HG03460 (cell line): Measurements from ENCODE around the gene ELMO3.

Experiments
- ATAC-seq: cut with Tn5 transposase; IDR thresholded peaks from one replicate; pipeline ENCODE4 v1.9.1; 2021; ENCODE audit not compliant: unreplicated experiment

Gene ELMO3

DNA sequence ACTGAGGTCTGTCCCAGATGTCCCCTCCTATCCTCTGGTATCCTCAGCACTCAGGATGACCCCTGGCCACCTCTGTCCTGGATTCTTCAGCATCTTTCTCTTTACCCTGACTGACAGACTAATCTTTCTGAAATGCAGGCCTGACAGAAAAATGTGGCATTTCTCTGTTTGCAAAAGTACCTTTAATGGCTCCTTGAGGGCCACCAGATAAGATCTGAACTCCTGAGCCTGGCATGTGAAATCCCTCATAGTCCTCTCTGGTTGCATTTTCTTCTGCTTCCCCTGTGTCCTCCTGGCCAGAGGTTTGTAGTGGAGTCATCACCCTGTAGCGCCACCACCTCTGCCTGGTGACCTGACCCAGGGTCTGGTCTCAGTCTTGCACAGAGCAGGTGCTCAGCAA, 2.0 kb upstream of the ELMO3 start:
- ATAC-seq = no peak

DNA sequence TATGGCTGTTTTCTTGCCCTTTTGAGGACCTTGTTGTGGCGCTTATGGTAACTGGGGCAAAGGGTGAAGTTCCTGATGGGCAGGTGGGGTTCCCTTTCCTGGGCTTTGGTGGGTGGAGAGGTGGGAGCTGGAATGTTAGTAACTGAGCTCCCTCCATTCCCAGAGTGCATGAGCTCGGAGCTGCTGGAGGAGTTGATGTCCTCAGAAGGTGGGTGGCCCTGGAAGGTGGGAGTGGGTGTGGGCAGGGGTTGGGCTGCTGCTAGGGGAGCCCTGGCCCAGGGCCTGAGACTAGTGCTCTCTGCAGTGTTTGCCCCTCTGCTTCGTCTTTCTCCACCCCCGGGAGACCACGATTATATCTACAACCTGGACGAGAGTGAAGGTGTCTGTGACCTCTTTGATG, 1.2 kb upstream of the ELMO3 start:
- ATAC-seq = no peak

DNA sequence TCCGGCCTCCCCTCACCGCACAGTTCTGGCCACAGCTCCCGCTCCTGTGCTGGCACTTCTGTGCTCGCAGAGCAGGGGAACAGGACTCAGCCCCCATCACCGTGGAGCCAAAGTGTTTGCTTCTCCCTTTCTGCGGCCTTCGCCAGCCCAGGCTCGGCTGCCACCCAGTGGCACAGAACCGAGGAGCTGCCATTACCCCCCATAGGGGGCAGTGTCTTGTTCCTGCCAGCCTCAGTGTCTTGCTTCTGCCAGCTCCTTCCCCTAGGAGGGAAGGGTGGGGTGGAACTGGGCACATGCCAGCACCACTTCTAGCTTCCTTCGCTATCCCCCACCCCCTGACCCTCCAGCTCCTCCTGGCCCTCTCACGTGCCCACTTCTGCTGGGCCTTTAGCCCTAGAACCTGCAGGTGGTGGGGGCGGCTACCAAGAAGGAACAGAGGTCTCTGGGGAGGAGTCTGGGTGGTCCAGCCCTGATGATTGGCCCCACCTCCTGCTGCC, 645 bp upstream of the ELMO3 start:
- ATAC-seq = no peak

- no peak for ATAC-seq
Measured at GRCh38 chr16:67199808-67200198, 872 bp downstream of the ELMO3 start.

- no peak for ATAC-seq
Measured at GRCh38 chr16:67200491-67200890, 1.6 kb downstream of the ELMO3 start.

- ATAC-seq = no peak
Measured at GRCh38 chr16:67201411-67202345, 2.7 kb downstream of the ELMO3 start.

DNA sequence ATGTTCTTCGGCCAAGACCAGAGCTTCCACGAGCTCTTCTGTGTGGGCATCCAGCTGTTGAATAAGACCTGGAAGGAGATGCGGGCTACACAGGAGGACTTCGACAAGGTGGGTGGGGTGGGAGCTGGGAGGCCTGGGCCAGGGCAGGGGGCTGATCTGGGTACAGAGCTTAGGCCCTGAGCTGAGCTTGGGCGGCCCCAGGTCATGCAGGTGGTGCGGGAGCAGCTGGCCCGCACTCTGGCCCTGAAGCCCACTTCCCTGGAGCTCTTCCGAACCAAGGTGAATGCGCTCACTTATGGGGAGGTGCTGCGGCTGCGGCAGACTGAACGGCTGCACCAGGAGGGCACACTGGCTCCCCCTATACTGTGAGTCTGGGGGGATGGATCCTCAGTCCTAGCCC, 3.5 kb downstream of the ELMO3 start:
- no peak for ATAC-seq

DNA sequence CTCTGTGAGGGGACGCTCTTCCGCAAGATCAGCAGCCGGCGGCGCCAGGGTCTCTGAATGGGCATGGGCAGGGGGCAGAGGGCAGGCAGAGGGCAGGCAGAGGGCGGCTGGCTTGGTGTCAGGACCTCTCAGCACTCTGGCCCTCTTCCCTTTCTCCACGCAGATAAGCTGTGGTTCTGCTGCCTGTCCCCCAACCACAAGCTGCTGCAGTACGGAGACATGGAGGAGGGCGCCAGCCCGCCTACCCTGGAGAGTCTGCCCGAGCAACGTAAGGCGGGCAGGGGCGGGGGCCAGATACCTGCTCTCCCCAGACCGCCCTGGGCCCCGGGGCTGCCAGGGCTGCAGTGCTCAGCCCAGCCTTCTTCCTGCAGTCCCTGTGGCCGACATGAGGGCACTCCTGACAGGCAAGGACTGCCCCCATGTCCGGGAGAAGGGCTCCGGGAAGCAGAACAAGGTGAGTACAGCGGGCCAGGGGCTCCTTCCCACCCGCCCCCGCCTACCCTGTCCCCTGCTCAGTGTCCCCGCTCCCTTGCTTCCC, 4.1 kb downstream of the ELMO3 start:
- no peak for ATAC-seq

- ATAC-seq = no peak
Measured at GRCh38 chr16:67204076-67204475, 5.1 kb downstream of the ELMO3 start.

DNA sequence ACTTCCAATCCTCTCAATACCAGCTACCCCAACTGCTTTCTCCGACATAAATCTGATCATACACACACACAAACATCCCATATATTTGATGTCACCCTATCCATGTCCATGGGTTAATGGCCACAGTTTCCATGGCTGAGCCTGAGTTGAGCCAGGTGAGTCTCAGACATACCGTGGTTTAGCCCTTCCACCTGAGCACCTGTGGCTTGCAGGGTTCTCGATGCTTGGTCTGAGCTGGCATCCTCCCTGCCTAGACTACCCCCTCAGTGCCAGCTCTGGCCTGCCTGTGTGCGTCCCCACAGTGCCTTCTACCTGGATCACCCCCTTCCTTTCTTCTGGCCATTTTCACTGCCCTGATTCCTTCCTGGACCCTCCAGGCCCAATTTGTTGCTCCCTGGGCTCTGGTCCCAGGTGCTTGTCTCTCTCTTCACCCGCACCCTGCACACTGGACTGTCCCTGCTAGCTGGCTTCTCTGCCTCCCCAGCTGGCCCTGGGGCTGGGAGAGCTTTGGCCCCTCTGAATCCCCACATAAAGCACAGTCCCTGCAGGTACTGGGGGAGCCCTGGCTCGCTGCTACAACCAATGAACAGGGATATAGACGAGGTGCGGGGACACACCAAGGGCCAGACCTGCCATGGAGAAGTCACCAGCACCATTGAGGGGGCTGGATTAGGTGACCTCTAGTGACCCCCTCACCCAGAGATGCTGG, 7.4 kb downstream of the ELMO3 start:
- no peak for ATAC-seq

DNA sequence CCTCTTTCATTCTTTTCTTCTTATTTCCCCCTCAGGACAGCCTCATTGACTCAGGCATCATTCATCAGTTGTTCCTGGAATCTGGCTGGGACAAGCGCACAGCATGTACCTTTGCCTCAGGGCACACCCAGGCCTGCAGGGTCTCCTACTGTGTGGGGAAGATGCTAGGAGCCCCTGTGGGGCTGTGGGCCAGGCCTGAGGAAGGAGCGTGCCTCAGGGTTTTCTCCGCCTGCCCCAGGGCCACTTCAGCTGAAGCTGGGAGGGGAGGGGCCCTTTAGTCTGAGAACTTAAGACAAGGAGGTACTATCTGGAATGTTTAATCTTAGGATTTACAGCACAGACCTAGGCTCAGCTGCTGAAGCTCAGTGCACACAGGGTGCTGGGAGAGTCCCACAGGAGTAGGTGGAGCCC, 7.9 kb downstream of the ELMO3 start:
- no peak for ATAC-seq

DNA sequence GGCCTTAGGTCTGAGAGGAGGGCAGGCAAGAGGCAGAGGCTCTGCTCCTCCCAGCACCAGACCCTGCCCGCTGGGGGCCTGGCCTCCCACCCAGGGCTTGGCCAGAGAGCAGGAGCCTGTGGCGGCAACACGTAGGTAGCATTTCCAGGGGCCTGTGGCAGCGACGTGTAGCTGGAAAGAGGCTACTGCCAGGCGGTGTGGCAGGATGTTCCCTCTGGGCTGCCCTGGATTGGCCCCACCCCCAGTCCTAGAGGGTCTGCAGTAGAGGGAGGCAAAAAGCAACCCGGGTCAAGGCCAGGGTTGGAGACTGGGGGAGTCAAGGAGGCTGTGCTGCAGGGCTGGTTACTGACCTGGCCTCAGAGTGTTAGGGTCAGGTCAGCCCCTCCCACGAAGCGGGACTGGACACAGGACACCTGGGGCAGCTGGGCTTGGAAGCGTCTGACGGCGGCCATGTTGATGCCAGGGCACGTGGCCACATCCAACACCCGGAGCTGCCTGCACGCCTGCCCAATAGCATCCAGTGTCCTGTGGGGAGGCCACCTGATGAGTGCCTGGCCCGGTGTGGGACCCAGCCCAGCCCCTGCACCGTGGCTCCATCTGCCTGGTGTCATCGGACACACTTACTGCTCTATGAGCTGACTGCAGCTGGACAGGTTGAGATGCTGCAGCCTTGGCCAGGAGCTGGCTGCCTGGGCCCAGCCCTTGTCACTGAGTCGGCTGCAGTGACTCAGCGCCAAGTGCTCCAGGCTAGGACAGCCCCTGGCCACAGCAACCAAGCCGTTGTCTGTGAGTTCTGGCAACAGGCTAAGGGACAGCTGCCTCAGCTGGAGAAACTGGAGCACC, 8.5 kb downstream of the ELMO3 start:
- no peak for ATAC-seq

- ATAC-seq = no peak
Measured at GRCh38 chr16:67208154-67208896, 9.4 kb downstream of the ELMO3 start.

GRCh38 chr16:67209565-67209964, 10.6 kb downstream of the ELMO3 start:
- no peak for ATAC-seq

GRCh38 chr16:67210069-67210937, 11.4 kb downstream of the ELMO3 start:
- no peak for ATAC-seq

DNA sequence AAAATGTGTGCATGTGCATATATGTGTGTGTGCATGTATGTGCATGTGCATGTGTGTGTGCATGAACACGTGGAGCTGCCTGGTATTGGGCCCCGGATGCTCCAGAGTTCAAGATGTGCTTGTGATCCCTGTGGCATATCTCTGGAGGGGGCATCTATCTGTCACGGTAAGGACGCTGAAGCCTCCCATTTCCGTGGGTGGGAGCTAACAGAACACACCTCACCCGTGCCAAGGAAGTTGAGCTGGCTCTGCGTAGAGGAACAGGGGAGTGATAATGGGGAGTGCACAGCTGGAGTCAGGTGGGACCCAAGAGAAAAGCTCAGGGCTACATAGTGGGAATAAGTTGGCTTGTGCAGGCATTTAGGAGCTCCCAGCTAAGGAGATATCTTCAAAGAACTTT, 12.7 kb downstream of the ELMO3 start:
- no peak for ATAC-seq

- no peak for ATAC-seq
Measured at GRCh38 chr16:67212766-67213165, 13.8 kb downstream of the ELMO3 start.

- ATAC-seq = no peak
Measured at GRCh38 chr16:67213197-67214019, 14.5 kb downstream of the ELMO3 start.
